CD4-positive, alpha-beta T cell treated with Interleukin-21 for 1 hour (primary cell): ENCODE measurements around the gene VAPA.

Source experiments
- DNase-seq: peaks from one replicate; pipeline ENCODE4 v3.0.0-alpha.2; 2020

VAPA gene

DNA sequence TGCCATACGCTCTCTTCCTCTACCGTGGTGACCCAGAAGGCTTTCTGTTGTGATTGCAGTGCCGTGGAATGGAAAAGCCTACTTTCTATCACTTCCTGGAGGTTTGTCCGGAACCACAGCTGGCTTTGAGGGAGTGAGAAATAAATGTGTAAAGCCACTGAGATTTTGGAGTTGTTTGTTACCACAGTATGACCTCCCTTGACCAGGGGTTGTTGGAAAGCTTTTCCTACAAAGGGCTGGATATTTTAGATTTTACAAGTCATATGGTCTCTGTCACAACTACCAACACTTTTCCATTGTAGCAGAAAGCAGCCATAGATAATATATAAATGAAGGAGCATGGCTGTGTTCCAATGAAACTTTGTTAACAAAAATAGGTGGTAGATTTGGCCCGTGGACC is 70.3 kb downstream of the VAPA start:
- no peak for DNase-seq

DNA sequence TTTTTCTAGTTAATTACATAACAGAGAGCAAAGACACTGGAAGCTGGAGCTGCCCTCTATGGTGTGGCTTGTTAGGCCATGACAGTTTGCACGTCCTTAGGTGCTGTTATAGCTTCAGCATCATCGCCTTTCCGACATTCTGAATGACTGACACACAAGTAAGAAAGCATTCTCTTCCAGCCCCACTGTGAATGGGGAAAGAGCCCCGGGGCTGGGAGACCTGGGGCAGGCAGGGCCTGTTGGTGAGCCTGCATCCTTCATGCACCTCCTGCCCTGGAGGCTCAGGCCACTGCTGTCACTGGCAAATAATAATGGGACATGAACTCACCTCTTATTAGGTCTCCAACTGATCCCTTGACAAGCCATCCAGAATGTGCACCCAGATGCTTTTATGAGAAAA is 71.8 kb downstream of the VAPA start:
- DNase-seq, result no peak

DNA sequence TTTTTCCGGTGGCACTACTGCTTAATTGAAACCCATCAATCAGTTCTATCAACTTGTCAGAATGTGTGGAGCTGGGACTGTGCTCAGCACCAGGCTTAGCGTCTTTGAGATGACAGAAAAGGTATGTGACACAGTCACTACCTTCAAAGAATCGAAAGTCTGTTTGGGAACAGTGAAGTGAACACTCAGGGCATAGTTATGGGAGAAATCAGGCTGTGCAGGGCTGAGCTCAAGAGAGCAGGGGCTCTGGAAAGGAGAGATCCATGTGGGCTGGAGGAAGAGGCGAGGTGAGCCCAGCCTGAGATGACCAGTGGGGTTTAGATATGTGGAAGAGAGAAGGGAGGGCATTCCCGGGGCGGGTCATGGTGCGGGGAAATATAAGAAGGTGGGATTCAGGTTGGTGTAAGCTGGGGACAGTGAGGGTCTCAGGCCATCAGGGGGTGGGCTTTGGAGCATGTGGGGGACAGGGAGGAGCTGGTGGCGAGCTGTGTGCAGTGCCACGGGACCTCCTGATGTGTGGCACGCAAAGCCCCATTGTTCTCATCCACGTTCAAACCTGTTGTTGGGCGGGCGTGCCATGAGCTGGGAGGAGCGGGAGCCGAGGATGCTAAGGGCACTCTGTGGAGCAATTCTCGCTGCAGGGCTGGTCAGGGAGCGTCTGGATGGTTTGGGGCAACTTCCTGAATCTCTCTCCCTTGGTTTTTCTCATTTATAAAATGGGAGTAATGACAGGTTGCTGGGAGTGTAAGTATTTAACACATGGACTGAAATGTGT is 72.5 kb downstream of the VAPA start:
- DNase-seq, result no peak

DNA sequence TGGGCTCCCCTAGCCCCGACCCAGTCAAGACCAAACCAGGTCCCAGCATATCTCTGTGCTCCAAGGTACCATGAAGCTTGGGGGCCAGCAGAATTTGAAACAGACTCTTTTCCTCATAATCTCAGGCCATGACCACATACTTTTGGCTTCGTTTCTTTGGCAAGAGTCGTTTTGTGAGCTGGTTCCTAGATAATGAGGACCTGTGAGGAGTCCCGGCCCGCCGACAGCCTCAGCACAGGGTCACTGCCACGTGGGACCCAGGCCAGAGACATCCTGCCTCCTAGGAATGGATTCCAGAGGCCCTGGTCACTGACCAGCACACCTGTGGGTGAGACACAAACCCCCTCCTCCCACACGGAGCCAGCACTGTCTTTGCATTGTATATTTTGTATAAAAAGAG is 73.5 kb downstream of the VAPA start:
- no peak for DNase-seq

DNA sequence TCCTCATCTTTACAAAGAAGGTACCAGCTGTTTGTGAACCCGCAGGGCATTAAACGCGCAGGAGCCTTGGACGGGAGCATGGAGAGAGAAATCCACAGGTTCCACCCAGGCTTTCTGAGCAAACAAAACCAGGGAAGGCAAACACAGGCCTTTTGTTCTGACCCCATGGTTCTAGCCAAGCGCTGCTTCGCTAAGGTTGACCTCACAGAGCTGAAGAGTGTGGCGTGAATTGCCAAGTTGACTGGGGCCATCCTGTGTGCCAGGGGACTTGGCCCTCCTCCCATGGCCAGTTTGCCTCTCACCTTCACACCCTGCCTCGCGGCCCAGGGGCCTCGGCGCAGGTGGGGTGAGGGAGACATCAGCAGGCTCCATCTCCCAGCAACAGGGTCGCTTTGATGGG is 74.1 kb downstream of the VAPA start:
- DNase-seq, result no peak

DNA sequence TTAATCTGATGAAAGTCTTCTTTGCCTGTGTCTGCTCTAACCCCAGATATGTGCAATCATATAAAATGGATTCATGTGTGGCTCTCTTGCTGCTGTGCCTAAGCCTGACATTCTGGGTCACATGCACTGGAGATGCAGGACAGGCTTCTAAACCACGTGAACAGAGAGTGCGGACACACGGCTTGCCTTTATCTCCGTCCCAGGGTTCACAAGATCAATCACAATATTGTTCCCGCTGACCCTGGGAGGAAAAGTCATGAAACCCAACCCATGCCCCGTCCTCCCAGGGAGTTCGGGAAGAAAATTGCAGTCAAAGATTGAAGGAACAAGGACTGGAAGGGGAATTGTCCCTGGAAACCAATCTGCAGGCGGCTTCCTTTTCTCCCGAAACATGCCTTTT is 74.8 kb downstream of the VAPA start:
- DNase-seq, result no peak

DNA sequence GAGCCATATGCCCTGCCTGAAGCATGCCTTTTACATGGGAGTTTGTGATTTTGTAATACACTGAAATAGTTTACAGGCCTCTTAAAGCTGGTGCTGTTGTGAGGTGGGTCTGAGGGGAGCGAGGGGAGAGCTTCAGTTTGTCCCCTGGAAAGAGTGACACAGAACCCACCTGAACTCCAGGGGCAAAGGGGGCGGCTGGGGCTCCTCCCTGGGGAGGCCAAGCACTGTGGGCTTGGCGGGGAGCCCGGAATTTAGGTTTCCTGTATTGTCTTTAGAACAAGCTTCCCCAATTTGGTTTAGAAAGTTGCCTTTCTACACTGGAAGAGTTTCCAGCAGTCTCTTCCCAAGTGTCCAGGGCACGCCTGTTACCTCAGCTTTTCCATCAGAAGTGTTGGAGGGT is 75.7 kb downstream of the VAPA start:
- DNase-seq, result no peak

DNA sequence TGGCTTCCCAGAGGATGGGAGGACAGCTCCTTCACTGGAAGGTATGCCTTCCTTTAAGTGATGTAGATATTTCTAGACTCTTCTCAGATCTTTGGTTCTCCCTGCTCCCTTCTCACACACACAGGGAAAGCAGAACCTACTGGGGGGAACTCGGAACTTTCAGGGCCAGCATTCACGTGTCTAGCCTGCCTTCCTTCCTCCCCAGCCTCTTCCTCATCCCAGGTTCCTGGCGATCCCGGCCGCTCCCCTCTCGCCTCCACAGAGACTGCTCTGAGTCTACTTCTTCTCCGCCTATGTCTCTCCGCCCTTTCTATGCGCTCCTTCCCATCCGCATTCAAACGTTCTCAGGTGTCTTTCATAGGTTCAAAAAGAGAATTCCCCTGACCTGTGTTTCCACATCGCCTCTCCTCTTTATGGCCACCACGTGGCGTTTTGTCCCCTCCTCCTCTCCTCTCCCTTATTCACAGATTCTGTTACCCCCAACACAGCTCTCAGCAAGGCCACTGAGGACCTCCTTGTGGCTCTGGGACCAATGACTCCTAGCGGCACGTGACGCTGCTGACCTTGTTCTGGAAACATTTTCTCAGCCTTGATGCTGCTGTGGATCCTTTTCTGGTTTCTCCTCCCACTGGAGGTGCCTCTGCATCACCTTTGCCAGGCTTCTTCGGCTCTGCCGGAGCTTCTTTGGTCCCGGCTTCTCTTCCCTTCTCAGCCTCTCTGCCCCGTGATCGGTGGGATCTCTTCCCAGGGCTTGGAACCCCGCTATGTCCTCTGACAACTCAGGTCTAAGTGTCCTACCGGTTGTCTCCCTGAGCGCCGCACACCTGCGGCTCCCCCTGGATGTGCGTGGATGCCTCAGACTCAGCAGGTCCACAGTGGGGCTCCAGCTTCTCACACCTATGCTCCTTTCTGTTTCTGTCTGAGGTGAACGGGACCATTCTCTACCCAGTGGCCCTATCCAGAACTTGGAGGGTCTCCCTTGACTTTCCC is 77.5 kb downstream of the VAPA start:
- no peak for DNase-seq

DNA sequence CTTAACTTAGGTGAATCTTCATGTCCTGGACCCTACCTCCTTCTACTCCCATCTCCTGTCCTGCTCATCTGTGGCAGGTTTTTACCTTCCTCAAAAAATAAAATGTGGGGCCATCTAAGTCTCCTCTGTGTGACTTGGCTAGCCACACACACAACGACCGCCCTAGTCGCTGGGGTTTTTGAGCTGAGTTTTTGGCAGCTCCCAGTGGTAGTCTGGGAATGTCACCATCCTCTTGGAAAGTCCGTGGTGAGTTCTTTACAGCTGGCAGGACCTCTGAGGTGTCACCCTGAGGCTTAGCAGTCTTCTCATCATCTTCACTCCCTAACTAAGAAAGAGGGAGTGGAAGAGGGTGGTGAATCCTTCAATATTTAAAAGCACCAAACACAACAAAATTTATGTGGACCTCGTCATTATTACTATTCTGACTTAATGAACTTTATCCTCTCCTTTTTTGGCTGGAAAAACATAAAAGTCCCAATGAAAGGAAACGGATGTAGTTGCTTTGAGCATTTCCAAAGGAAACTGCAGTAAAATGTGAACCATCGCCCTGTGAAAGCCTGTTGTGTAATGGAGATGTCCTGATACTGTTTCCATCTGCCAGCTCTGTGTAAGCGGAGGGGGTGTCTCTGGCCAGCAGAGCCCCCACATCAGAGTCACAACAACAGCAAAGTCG is 78.6 kb downstream of the VAPA start:
- no peak for DNase-seq

DNA sequence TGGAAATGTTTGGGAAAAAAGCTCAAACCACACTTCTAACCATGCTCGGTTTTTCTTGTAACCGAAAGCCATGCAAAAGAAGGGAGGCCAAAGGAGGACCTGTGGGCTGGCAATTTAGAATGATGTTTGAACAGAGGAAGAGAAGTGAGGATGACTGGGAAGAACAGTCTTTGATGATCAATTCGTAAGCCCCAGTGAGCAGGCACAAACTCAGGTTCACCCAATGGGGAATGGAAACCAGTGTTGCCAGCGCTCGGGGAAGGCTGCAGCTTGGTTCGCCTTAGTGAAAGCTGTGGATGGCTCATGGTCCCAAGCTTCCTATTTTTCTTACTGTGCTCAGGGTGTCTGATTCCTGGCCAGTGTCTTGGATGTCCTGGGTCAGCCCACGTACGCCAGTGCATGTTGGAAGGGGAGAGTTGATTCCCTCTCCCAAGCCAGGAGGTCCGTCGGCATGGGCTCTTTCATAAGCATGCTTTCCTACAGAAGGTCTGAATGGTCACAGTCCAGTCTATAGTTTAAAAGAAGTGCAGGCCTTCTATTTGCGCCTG is 79.2 kb downstream of the VAPA start:
- DNase-seq, result no peak

DNA sequence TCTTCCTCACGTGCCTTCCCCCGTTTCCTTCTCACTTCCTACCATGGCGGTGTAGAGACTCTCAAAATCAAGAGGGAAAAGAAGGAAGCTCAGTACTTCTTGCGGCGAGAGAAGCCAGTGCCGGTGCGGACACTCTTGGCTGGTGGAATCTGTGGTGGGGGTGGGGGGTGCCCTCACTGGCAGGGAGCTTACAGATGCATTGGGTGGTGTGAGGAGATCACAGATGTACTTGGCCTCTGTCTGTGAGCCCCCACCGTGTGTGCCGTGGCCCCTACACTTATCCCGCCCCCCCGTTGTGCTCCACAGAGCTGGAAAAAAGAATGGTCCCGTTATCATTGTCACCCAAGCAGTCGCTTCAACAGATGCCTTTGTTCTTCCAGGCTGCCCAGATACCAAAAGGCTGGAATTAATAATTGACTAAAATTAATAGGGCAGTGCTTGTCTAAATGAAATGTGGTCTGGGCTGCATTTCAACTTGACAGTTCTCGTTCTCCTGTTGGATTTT is 79.8 kb downstream of the VAPA start:
- no peak for DNase-seq

DNA sequence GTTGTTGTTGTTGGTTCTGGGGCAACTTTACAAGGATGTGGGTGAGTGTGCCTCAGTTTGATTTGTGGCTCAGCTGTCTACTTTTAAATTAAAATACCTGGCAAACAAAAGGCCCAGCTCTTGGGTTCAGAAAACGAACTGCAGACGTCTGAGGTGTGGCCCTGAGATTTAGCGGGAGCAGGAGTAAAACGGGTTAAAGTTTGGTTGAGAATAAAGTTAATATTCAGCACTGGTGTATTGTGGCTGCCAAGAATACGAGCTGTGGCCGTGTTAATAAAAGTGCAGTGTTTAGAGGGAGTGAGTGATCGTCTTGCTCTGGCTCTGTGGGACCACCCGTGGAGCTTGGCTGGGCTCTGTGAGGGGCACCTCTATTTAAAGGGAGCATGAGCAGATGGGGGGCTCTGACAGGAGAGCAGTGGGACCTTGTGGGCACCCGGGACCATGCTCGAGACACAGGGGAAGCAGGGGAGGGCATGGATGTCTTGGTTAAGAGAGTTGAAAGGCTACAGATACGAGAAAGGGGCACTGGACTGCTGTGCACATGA is 80.3 kb downstream of the VAPA start:
- DNase-seq, result no peak

DNA sequence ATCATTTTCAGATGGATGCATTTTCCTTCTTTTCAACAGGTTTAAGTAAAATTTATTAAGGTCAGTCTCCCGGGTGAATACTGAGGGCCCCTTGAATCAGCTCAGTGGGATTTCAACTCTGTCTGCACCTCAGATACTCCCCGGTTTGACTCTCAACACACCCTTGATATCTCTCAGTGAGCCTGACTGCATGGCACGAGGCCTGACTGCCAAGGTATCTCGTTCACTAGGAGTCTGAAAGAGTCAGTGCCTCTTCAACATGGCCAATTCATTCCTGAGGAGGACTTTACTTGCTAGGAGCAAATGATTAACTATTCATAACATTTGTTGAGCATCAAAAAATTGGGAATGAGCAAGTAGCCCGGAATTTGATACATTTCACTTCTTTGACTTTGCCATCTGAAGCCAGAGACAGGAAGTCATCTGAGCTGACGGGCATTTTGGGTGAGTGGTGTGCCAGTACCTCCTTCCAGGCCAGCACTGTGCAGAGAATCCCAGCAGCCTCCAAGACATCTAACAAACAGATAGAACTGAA is 81.0 kb downstream of the VAPA start:
- no peak for DNase-seq

DNA sequence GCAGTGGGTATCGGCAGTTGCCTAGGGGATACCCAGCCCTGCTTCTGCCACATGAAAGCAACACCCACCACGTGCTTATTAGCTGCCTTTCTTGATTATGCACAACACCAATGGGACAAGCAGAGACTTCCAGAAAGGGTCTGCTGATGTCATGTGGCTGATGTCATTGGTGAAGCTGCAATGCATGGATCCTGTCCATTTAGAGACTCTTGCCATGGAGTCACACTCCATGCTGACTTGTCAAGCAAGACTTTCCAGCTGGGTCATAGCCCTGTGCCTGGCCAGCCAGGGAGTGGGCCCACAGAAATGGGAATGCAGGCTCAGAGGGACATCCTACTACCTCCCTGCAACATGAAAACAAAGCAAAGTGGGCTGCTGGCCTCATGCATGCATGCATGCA is 81.8 kb downstream of the VAPA start:
- DNase-seq, result no peak

DNA sequence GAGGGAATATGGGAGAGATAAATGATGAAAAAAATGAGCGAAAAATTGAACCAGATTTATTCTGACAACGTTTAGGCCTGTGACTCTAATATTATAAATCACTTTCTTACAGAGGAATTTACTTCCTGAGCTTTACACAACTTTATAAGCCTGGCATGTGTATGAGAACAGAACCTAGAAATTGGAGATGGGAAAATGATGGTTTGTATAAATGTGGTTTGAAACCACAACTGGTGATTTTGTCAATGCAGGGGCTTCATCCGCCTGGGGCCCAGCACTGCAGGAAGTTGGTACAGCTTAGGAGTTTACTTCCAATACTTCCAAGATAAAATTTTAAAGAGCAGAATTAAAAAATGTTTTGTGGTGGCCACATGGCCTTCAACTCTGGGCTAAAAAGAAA is 82.3 kb downstream of the VAPA start:
- DNase-seq, result no peak

DNA sequence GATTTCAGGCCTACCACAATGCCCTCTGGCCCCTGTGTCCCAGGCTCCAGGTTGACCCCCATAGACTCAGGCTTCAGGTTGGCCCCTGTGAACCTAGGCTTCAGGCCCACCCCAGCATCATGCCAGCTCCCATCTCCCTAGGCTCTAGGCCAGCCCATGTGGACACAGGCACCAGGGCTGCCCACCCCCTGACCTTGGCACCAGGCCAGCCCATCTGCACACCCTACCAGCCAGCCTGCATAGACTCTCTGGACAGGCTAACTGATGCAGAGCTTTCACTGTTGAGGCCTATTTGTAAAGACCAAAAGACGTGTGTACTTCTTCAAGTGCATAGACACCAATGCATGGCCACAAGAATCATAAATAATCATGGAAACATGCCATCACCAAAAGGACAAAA is 83.9 kb downstream of the VAPA start:
- no peak for DNase-seq

DNA sequence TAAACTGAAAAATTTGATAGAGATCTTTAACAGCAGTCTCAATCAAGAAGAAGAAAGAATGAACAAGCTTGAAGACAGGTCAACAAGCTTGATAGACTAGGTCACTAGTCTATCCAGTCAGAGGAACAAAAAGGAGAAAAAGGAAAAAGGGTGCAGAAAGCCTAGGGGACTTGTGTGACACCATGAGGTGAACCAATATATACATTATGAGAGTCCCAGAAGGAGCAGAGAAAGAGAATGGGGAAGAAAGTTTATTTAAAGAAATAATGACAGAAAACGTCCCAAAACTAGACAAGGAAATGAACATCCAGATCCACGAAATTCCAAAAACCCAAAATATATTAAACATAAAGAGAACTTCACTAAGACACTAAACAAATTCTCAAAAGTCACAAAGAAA is 84.5 kb downstream of the VAPA start:
- DNase-seq, result no peak

DNA sequence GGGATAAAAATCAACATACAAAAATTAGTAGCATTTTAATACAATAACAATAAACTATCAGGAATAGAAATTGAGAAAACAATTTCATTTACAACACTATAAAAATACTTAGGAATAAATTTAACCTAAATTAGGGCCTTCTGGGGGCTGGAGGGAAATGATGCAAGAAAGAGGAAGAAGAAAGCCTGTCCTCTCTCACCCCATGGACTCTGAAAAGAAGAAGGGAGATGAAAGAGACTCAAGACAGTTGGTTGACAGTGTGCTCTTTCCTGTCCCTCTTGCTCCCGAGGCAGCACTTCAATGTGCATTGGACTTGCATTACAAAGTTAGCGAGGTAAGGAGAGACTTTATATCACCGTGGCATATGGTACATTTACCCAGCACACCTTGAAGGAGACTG is 88.5 kb downstream of the VAPA start:
- no peak for DNase-seq

DNA sequence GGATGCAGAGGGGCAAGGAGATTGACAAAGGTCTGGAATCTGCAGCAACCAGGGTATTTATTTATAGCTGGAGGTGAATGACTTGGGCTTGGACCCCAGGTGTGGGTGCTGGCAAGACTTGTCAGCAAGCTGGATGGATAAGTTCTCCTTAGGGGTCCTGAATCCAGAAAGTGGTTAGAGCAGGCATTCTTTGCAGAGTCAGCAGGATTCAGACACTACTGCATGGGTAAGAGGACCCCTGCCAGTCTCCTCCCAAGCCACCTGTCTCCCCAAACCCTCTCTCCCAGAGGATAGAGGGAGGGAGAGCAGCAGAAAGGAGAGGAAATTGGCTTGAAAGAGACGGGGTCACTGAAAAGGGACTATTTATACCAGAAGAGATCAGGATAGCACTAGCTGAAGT is 89.5 kb downstream of the VAPA start:
- no peak for DNase-seq

DNA sequence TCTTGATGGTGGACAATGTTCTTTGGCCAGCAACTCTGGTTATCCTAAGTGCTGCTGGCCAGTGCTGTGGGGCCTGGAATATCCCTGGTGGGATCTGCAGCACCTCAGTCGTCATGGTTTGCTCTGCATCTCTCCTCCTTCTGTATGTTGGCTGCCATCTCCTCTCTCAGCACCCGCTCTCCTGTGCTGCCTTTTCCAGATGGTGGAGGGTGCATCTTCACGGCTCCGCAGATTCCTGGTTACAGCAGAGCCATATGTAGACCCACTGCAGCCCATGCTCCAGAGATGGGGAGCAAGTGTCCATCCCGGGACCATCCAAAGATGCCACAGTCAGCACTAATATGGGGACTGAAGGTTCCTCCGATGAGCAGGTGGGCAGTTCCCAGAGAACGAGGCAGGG is 90.0 kb downstream of the VAPA start:
- DNase-seq, result no peak

DNA sequence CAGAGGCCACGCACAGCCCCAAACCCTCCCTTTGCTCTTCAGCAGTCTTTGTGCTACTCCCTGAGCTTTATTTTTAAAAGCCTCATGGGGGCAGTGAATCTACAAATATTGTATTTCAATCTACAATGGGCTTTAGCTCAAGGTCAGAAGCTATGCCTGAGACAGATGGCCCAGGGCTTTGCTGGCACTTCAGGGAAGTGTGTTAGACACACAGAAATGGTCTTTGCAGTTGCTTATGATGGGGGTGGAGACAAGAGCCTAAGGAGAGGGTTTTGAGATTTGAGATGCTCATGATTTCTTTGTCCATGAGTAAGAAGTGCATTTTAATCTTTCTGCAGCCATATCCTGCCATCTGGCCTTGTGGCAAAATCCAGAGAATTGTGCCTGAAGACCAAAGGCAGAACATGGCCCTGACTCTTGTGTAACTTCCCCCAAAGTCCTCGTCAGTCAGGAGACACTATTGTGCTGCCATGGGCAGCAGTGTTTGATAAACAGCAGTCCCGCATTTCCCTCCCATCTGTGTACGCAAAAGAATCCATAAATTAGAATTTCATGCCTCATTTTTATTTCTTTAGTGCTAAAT is 92.6 kb downstream of the VAPA start:
- DNase-seq, result no peak

DNA sequence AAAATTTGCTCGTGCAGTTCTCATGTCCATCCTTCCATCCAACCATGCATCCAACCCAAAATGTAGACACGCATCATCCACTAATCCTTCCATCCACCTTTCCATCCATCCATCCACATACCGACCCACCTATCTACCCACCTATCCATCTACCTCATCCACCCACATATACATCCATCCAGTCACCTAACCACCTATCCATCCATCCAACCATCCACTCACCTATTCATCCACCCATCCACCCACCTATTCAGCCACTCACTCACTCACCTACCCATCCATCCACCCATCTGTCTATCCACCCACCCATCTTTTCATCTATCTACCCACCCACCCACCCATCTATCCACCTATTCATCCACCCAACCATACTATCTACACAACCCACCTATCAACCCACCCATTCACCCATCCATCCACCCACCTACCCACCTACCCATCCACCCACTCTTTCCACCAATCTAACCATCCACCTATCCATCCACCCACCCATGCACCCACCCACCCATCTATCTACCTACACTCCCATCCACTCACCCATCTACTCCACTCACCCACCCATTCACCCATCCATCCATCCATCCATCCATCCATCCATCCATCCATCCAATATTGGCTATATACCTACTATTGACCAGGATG is 94.3 kb downstream of the VAPA start:
- DNase-seq, result no peak
